Gastrocnemius medialis (tissue), 4 donors: ENCODE data around the gene ZNF69.

Experiments
- CTCF ChIP-seq, 5 experiments: fragments of 450-650 bp in 3 of 5; fragments of 200-600 bp in 2 of 5; sonication (generic) in 2 of 5; IDR thresholded peaks in 4 of 5; conservative IDR thresholded peaks in 1 of 5; 1 replicate in 4 of 5; 2 replicates in 1 of 5; pipeline ENCODE4 v1.5.1; 2016 to 2019; ENCODE audit warnings: antibody characterized with exemption in 5 of 5, mild to moderate bottlenecking in 3 of 5, moderate library complexity in 3 of 5
- POLR2A ChIP-seq, 2 donors: fragments of 450-650 bp; IDR thresholded peaks; one replicate each; pipeline ENCODE4 v1.6.1; 2017; ENCODE audit warnings: antibody characterized with exemption in 2 of 2, mild to moderate bottlenecking in 2 of 2, moderate library complexity in 2 of 2

DNA sequence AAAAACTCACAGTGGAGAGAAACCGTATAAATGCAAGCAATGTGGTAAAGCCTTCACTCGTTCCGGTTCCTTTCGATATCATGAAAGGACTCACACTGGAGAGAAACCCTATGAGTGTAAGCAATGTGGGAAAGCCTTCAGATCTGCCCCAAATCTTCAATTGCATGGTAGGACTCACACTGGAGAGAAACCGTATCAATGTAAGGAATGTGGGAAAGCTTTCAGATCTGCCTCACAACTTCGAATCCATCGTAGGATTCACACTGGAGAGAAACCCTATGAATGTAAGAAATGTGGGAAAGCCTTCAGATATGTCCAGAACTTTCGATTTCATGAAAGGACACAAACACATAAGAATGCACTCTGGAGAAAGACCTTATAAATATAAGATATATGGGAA lies 19.4 kb upstream of the ZNF69 start:
- TF ChIP-seq CTCF (IDR thresholded peaks at IDR 0.05 in 4 of 5, conservative IDR thresholded peaks at IDR 0.05 in 1 of 5) = no peak
- no peak for TF ChIP-seq POLR2A (IDR thresholded peaks at IDR 0.05)
